Nucleus accumbens (tissue), 56 donors: ENCODE measurements around the gene INS.
A peak's percentile ranks its signal among the peaks of the same experiment; 100 is the strongest.

Experiments used
- DNase-seq, 56 donors: peaks; one replicate each; lab custom pipeline; 2025; lab: John Stamatoyannopoulos, UW

INS gene

DNA sequence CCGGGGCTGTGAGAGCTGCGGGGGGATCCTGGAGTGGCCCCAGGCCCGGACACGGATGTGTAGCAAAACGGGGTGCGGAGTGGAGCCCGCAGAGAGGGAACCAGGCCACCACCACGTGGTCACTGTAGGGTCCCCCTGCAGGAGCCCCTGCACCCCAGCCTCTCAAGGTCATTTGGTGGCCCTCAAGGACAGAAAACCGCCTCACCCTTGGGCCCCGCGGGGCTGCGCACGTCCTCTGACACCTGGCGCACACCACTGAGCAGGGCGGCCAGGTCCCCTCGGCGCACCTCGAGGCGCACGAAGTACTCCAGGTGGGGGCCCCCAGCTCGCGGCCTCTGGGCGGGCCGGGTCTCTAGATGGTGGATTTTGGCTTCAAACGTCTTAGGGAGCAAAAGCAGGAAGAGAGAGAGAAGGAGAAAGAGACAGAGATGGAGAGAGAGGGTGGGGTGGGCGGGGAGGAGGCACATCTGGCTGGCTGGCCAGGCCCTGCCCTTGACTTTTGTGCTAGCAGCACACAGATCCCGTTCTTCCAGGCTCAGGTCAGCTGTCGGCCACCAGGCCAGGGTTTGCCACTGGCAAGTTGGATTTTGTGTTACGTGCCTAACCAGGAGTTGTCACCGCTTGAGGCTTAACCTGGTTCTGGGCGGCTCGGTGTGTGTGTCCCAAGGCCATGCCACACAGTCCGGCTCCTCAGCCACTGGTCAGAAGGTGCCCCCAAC lies 7.4 kb upstream of the INS start:
- DNase-seq = no peak

DNA sequence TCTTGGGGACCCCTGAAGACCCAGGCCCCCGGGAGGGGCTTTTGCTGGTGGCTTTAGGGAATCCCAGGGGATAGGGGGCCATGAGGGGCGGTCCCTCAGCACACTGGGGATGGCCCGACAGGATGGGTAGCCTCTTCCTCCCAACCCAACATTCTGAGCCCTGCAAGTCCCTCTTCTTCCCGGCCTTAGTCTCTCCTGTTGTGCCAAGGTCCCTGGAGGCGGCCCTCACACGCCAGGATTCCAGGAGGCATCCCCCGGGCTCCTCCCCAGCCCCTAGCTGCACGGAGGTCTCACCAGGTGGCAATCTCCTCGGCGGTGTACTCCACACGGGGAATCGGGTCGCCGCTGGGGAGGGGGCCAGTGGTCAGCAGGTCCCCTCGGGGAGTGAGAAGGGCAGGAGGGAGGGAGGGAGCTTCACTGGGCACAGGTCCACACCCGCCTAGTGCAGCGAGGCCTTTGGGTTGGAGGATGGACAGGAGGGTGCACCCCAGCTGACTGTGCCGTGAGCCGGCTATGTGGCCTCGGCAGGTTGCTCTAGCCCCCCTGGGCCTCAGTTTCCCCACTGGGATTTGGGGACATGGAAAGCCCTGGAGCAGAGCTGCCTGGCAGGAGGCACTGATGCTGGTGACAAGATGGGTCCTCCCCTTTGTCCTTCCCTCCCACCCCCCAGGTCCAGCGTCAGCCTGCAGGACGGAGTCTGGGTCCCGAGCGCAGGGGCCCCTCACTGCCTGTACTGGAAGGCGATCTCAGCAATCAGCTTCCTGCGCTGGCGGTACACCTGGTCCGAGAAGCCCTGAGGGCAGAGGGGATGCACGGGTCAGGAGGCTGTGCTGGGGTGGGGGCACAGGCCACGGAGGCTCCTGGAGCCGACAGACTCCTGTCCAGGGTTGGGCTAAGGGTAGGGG lies 6.4 kb upstream of the INS start:
- DNase-seq = no peak

DNA sequence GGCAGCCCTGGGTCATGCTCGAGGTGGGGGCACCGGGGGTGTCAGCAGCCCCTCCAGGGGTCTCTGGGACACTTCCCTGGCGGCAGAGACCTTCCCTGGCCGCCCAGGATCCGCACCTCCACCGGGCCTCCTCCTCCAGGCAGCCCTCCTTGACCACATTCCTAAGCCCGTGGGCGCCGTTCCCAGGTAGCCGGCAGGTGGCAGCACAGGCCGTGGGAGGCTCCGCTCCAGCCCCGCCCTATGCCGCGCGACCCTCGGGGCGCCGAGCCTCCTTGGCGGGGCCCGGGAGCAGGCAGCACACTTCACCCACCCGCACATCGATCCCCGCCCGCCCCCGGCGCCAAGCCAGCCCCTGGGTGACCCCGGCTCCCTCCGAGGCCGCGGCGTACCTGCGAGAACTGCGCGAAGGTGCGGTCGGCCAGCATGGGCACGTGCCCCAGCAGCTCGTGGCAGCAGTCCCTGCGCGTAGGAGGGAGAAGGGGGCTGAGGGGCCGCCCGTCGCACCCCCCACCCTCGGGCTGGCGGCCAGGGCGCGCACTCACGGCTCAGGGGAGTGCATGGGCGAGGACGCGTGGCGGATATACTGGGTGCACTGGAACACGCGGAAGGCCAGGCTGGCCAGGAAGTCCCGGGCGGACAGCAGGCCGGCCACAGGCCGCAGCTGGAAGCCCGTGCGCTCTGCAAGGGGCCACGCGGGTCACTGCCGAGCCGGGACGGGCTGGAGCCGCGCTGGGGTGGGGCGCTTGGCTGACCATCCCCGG lies 5.3 kb upstream of the INS start:
- peak in 1 of 56 donors; percentile 50 for DNase-seq

DNA sequence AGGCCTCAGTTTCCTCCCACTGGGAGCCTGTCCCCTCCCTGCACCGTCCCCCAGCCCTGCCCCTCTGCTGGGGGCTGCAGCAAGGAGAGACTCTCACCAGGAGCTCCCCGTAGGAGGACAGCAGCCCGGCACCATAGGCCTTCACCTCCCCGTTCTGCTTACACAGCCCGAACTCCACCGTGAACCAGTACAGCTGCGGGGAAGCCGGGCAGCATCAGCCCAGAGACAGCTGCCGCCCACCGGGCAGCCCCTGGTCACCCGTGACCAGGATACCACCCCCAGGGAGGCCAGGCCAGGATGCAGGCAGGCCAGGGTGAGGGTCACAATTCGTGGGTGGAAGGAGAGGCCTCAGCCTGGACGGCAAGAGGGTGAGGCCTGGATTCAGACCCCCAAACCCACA lies 4.6 kb upstream of the INS start:
- DNase-seq = no peak

DNA sequence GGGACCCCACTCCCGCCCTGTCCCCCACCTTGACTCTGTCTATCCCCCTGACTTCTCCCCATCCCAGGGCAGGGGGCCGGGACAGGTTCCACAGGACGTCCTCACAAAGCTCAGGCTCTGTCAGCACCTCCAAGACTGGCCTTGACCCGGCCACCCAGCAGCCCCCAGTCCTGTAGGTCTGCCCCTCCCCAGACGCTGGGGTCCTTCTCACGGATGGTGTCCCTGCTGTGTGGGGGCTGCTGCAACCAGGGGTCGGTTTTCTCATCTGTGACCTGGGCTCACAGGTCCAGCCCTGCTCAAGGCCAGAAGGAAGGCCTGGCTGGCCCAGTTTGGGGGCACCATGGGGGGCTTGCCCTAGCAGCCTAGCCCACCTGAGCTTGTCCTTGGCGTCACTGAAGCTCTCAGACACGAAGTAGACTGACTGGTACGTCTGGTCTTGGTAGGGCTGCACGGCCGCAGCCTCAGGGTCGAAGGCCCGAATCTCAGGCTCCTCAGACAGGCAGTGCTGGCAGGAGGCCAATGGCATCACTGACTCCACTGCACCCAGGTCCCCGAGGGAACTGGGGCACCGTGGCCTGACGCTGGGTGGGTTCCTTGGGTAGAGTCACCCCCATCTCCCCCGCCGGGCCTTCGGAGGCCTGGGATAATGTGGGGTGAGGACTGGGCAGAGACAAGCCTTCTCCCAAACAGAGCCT lies 4.0 kb upstream of the INS start:
- DNase-seq = no peak

DNA sequence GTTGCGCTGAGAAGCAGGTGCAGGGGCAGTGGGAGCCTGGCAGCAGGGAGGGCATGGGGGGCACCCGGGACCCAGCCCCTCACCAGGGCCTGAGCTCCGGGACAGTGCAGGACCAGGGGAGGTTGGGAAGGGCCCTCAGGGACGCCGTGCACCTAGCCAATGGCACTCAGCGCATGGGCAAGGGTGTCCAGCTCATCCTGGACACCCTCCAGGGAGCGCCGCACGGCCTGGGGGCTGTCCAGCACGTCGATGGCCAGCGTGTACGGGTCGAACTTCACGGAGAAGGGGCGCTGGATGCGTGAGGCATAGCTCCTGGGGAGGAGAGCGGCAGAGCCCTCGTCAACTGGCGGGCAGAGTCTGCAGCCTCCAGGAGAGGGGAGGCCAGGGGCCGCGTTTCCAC lies 3.1 kb upstream of the INS start:
- no peak for DNase-seq

DNA sequence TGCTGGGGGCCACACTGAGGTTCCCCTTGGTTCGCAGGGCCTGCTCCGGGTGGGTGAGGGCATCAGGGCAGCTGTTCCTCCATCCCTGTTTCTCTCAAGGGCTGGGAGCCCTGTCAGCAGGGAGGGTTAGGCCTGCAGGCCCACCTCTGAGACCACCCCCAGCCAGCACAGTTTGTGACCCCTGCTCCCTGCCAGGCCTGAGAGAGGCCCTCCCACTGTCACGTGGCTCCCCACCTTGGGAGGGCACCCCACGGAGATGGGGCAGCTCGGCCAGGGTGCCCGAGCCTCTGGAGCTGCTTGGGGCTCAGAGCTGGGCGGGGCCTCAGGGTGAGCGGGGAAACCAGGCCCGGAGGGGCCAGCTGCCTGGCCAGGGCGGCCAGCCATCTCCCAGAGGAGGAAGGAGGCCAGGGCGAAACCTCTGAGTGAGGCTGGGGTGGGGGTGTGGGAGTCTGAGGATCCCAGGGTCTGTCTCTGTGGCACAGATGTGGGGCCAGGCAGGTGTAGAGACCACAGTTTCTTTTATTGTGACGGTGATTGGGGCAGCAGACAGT lies 2.5 kb upstream of the INS start:
- DNase-seq = no peak

DNA sequence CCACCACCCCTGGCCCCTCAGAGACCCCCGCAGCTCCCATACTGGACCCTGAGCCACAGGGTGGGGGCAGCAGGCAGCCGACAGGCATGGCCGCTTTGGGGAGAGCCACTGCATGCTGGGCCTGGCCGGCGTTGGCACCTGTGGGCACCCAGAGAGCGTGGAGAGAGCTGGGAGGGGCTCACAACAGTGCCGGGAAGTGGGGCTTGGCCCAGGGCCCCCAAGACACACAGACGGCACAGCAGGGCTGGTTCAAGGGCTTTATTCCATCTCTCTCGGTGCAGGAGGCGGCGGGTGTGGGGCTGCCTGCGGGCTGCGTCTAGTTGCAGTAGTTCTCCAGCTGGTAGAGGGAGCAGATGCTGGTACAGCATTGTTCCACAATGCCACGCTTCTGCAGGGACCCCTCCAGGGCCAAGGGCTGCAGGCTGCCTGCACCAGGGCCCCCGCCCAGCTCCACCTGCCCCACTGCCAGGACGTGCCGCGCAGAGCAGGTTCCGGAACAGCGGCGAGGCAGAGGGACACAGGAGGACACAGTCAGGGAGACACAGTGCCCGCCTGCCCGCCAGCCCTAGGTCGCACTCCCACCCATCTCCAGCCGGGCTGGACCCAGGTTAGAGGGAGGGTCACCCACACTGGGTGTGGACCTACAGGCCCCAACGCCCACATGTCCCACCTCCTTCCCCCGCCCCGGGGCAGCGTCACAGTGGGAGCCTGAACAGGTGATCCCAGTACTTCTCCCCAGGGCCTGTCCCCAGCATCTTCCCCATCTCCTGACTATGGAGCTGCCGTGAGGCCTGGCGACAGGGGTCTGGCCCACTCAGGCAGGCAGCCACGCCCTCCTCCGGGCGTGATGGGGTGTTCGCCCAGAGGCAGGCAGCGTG lies 1.2 kb downstream of the INS start:
- DNase-seq = no peak

DNA sequence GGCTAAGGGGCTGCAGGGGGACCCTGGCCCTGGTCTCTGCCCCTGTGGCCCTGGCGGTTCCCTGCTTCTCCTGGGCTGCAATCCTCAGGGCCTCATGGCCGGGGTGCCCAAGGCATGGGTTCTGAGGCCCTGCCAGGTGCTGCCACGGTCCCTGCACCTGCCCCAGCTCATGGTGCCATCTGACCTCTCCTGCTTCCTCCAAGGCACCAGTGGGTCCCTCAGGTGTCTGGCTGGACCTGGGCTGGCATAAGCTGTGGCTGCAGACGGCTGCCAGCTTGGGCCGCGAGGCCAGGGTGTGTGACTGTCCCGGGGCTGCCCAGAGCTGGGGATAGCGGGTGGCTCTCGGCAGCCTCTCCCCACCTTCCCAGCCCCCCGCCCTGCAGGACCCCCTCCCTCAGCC lies 2.0 kb downstream of the INS start:
- DNase-seq = no peak

DNA sequence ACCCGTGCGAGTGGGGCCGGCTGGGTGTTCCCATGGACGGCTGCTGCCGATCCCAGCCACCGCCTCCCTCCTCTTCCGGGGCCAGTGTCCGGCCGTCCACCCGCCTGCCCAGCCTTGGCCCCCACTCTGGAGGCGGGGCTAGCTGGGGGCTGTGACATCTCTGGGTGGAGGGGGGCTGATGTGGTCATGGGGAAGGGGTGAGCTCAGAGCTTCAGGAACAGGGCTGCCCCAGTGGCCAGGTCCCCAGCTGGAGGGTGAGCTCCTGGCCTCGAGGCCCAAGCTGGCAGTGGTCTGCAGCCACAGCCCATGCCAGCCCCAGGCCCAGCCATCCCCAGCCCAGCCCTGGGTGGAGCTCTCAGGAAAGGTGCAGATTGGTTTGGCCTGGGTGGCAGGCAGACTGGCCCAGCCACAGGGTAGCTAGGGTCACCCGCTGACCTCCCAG lies 2.7 kb downstream of the INS start:
- DNase-seq = no peak

DNA sequence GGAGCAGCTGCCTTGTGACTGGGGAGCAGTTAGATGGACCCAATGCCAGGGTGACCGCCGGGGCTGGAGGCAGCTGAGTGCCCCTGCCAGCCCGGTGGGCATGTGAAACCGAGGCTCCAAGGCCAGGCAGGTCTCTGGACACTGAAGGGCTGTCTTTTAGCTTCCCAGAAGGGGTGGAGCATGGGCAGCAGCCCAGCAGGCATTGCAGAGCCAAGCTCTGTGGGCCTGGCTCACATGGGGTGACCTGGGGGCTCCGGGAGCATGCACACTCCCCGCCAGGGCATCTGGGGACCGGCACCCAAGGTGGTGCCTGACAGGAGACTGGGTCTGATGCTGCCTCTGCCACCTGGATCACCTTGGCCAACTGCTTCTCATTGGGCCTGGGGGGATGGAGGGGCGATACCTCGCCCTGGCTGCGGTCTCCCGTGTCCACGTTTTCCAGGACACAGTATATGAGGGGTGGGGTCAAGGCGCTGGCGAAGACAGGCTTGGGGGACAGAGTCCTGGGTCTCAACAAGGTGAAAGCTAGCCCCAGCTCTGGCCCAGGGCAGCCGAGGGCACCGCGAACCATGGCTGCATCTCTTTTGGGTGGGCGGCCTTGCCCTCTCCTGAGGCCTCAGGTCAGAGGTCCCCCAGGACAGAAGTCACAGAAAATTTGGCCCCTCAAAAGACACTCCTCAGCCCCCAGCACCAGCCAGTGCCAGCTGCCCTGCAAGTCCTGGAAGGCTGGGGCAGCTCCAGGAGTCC lies 3.5 kb downstream of the INS start:
- DNase-seq = peak in 1 of 56 donors; percentile 24

DNA sequence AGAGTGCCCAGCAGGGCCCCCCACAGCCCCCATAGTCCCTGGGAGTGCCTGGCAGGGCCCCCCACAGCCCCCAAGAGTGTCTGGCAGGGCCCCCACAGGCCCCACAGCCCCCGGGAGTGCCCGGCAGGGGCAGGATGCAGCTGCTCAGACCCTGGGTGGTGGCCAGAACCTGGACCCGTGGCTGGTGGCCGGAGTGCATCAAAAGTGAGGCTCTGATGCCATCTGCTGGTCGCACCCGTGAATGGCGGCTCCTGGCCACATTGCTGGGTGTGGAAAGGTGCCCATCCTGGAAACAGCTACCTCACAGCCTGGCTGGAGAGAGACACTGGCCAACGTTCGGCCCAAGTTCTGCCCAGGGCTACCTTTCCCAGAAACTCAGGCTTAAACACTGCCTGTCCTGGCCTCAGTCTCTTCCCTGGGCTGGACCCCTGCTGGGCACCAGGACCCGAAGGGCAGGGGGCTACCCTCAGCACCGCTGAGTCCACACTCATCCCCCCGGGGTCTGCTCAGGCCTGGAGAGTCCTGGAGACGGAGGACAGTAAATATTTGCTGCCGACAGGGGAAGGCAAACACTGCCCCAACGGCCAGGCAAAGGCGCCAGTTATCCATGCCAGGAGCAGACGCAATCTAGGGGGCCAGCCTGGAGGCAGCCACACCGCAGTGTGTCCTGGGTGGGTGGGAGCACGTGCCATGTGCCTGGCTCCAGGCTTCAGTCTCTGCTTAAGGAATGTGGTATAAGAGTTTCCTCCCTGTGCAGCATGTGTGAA lies 4.4 kb downstream of the INS start:
- peak in 37 of 56 donors; percentile 5 to 78 (median 27) for DNase-seq

DNA sequence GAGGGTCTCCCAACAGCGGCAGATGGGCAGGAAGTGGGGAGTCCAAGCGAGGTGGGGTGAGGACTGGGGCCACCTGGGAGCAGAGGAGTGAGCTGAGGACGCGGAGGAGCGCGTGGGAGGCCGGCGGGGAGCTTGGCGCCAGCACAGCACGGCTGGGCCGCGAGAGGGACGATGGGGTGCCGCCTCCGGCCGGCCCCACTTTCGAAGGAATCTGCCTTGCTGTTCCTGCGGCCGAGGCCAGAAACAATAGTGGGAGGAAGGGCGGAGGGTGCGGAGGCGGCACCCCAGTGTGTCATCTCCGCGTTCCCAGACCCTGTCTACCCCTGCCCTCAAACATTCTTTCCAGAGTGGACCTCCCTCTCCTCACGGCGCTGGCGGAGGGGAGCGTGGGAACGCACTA lies 5.5 kb downstream of the INS start:
- no peak for DNase-seq

DNA sequence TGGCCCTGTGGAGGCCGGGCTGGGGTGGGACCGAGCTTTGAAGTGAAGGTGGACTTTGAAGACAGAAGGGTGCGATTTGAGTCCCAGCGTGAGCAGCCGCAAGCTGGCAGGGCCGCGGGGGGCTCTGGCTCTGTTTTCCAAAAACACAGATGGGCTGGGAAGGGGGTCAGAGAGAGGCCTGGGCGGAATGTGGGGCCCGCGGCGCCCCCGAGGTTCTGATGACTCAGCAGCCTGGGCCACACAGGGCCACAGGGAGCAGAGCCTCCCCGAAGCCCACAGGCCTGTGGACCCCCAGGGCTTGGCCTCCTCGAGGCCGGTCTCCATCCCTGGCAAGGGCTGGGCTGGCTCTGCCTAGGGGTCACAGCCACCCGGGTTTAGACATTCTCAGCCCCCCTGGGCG lies 6.1 kb downstream of the INS start:
- DNase-seq = no peak

DNA sequence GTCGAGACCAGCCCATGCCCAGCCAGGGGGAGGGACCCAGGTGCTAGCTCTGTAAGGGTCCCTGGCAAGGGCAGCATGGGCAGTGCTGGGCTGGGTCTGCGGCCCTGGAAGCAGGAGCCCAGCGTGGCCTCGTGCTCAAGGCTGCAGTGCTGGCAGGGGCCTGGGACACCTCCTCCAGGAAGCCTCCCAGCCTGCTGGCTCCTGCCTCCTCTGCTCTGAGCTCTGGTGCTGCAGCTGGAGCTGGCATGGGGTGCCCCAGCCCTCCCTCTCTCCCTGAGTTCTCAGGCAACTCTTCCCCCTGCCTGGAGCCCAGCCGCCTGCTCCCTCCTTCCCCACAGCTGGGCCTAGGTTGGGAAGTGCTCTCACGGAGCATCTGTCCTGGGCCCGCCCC lies 6.8 kb downstream of the INS start:
- no peak for DNase-seq

DNA sequence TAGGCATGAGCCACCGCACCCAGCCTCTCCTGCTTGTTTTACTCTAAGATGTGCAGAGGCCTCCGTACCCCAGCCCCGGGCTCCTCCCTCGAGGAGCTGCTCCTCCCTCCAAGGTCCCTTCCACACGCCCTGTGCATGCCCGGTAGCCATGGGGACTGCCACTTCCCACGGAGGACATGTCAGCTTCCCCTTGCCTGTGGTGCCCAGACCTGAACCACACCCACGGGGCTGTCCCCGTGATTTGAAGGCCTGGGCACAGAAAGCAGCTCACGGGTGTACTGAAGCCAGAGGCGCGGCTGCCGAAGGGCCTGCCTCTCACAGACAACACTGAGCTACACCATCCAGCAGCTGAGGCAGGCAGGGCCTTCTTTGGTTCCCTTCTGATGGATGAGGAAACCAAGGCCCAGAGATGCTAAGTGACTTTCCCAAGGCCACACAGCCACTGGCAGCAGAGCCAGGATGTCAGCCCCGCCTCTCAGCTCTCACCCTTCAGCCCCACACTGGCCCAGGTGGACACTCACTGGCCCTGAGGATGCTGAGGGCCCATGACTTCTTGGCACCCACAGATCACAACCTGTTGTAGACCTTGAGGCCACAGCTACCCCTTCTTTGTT lies 7.3 kb downstream of the INS start:
- DNase-seq = no peak
